Cerebellar cortex (tissue), 1 donor: ENCODE results near the gene KRTAP10-9.
"Not testable (repeated sequence)": the region's sequence is repeated elsewhere in the genome, so short reads cannot be mapped to it uniquely, and the experiment has no call there.

Source experiments
- DNase-seq: peaks from one replicate; pipeline ENCODE4 v3.0.0-alpha.2; 2015; ENCODE audit warnings: low spot score

Gene KRTAP10-9

GRCh38 chr21:44626673-44627143, at the start of gene KRTAP10-9:
KRTAP10-9 (plus strand) TSS chr21:44627093; CDS start chr21:44627172, 79 bp downstream.
- no peak for DNase-seq

GRCh38 chr21:44578371-44579055, 48.4 kb upstream of the KRTAP10-9 start:
- DNase-seq: no peak

- DNase-seq: no peak
Observed at GRCh38 chr21:44579056-44579832, 47.6 kb upstream of the KRTAP10-9 start.

GRCh38 chr21:44579833-44580144, 47.1 kb upstream of the KRTAP10-9 start:
- peak; percentile 18 for DNase-seq

DNA sequence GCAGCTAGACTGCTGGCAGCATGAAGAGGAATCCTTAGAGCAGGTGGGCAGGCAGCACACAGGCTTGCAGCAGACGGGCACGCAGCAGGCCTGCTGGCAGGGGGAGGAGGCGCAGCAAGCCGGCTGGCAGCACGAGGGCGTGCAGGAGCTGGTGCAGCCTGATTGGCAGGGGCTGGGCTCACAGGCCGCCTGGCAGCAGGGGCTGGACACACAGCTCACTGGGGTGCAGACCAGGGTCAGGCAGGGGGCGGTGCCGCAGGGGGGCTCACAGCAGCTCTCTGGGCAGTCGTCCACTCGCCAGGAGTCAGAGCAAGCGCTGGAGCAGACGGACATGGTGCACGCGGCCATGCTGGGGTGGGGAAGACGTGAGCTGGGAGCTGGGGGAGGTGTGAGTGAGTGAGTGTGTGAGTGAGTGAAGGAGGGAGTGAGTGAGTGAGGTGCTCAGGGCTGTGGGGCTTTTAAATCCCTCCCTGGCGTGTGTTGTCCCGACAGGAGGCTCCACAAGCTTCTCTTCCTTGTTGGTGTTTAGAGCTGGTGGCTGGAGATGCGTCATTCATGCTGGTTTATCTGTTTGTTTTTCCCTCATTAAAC, 46.6 kb upstream of the KRTAP10-9 start, which contains the start of gene KRTAP10-5:
TSS of gene KRTAP10-5 (minus strand) at position 374 of the 591 bp plus-strand sequence. CDS start at position 348, 26 bp downstream.
- not testable (repeated sequence) for DNase-seq

- DNase-seq: no peak
Observed at GRCh38 chr21:44581158-44581557, 45.7 kb upstream of the KRTAP10-9 start.

DNA sequence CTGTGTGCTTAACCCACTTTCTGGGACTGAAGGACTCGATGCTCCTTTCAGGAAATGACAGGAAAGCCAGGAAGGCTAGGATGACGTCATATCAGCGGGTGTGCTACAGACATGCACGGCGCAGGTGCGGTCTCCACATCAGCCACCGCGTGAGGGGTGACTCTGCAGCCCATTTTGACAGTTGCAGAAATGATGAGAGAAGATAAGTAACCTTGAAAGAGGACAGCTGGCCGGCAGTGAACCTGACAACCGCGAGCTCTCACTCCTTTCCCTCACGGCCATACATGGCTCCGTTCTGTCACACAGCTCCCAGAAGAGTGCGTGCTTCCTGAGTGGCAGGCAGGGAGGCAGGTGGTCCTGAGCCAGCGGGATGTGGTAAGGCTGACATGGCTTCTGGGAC, 44.8 kb upstream of the KRTAP10-9 start:
- no peak for DNase-seq

DNA sequence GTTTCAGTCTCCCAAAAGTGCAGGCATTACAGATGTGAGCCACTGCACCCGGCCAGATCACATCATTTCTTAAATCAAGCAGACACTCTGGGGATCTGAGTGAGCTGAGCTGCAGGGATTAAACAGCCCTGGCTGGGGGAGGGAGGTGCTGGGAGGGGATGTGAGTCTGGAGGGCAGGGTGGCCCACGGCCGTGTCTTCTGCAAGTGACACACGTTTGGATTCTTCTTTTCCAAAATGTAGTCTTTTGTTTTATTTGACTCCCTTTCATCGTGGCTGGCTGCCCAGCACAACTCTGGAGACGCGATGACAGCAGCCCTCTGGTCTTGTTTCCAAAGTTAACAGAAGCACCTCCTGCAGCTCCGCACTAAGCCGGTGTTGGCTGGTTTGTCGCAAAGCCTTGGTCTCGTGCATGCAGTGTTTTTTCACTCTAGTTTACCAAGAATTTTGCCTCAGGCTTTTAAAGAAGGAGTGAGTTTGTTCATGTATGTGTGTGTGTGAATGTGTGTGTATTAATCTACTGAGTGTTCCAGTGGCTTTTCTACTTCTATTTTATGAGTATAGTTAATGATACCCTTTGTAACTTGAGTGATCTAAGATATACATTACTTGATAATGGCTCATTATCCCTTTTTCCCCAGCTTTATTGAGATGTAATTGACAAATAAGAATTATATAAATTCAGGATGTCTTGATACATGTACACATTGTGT, 43.6 kb upstream of the KRTAP10-9 start:
- DNase-seq: no peak

DNA sequence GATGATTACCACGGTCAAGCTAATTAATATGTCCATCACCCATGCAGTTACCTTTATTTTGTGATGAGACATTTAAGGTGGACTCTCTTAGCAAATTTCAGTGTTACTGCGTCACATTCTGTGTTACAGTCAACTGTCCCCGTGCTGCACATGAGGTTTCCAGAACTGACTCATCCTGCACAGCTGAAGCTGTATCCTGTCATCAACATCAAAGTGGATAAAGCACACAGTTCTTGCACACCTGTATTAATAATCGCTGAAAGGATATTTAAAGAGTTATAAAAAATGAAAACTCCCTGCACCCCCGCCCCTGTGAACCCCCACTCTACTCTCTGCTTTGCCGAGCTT, 43.1 kb upstream of the KRTAP10-9 start:
- no peak for DNase-seq

GRCh38 chr21:44585892-44586291, 41.0 kb upstream of the KRTAP10-9 start:
- no peak for DNase-seq

DNA sequence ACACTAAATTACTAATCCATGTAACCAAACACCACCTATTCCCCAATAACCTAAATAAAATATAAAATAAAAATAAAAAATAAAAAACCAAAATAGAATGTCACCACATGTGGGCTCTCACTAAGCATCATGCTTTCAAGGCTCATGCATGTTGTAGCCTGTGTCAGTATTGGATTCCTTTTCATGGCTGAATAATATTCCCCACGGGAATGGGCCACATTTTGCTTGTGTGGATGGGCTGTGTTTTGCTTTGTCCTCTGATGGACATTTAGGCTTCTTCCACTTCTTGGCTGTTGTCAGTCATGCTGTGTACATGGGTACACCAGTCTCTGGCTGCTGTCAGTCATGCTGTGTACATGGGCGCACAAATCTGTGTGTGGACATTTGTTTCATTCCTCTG, 37.8 kb upstream of the KRTAP10-9 start:
- DNase-seq: no peak

- DNase-seq: no peak
Observed at GRCh38 chr21:44589586-44590305, 37.1 kb upstream of the KRTAP10-9 start.

DNA sequence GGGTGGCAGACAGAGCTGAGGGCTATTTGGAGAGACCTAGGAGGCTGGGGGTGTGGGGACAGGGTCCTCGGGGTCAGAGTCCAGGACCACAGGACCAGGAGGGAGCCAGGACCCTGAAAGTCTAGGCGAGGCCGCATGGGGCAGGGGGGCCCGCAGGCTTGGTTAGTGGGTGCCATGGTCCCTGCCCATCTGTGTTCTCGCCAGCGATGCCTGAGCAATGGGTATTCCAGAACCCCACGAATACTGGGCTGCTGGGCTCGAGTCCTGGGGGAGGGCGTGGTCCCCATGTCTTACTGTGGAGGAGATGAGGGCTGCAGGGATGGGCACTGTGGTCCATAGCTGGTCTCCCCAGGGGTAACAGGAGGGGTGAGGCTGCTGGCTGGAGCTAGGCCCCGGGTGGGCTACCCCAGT, 36.6 kb upstream of the KRTAP10-9 start:
- no peak for DNase-seq

GRCh38 chr21:44590897-44591800, 35.7 kb upstream of the KRTAP10-9 start:
- DNase-seq: peak; percentile 14

DNA sequence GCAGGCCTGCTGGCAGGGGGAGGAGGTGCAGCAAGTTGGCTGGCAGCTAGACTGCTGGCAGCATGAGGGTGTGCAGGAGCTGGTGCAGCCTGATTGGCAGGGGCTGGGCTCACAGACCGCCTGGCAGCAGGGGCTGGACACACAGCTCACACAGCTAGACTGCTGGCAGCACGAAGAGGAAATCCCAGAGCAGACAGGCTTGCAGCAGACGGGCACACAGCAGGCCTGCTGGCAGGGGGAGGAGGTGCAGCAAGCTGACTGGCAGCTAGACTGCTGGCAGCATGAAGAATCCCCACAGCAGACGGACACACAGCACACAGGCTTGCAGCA, 35.1 kb upstream of the KRTAP10-9 start:
- peak; percentile 9 for DNase-seq

GRCh38 chr21:44592446-44593311, 34.2 kb upstream of the KRTAP10-9 start, which contains the start of gene KRTAP10-6:
KRTAP10-6 (minus strand) TSS chr21:44592505; CDS start chr21:44592484, 21 bp downstream.
- DNase-seq: no peak

DNA sequence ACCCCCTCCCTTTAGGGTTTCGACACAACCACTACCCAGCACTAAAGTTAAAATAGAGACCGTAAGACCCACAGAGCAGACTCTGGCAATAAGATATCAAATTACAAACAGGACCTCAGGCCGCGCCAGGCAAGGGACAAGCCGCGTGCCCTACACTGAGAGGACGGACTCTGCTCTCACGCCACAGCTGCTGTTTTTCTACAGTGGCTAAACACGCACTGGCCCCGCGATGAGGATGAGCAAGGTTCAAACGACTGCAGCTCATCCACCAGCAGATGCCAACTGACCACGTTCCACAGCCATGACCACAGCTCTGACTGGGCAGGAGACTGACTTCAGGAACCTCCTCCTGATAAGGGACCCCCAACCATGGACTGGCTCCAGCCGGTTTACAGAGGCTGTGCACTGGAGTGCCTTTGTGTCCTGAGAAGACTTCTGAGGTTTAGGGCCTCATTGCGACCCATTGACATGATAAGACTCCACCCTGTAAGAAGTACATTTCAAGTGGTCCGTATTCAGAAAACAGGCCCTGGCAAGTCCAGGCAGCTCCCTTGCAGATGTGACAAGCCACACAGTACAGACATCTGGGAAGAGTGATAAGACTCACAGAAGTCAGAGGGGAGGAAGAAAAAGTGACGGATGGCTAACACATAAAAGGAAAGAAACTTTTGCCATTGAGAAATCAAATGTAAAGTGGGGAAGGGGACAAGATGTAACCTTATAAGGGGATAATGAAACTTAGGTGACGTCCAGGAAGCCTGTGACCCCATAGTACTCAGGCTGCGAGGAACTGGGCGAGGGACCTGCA, 33.1 kb upstream of the KRTAP10-9 start:
- DNase-seq: no peak

GRCh38 chr21:44594406-44594916, 32.4 kb upstream of the KRTAP10-9 start:
- DNase-seq: no peak

DNA sequence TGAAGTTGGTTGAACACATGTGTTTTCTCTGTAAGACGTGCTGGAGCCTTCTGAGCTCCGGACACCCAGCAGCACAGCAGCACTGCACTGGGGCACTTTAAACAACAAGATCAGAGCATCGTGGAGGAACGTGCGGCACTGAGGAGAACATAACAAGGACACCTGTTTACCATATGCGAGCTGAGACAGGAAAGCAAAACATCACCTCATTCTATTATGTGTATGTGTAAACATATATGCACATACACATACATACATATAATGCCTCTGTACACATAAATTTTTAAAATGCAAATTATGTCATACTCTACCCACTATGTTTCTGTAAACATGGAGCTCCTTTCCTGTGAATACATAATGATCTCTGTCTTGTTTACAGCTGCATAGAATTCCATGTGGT, 31.4 kb upstream of the KRTAP10-9 start:
- DNase-seq: no peak
